H1 (cell line): ENCODE results near the gene MAGI3.

Experiments
- CEBPB ChIP-seq: IDR thresholded peaks from 2 replicates; pipeline ENCODE4 v1.6.1; 2012; ENCODE audit warnings: low read depth, low read length
- CTCF ChIP-seq, 3 experiments: IDR thresholded peaks; 1 replicate in 2 of 3; 2 replicates in 1 of 3; pipeline versions ENCODE4 v1.5.1 to v1.6.1; 2011; ENCODE audit warnings: low read length in 3 of 3, mild to moderate bottlenecking in 3 of 3, inconsistent platforms in 2 of 3, low read depth in 1 of 3, moderate library complexity in 1 of 3; ENCODE audit not compliant: insufficient read depth in 1 of 3; ENCODE audit errors: control extremely low read depth in 1 of 3
- POLR2AphosphoS5 ChIP-seq: IDR thresholded peaks from 2 replicates; pipeline ENCODE4 v1.6.1; 2011; ENCODE audit warnings: low read depth, low read length
- RBBP5 ChIP-seq: IDR thresholded peaks from 2 replicates; pipeline ENCODE4 v1.7.1; 2012; ENCODE audit warnings: low read depth, mild to moderate bottlenecking, inconsistent platforms, low read length, moderate library complexity, borderline replicate concordance
- SIX5 ChIP-seq: IDR thresholded peaks from 2 replicates; pipeline ENCODE4 v1.6.1; 2011; ENCODE audit warnings: mild to moderate bottlenecking, low read depth, low read length

GRCh38 chr1:113608399-113608798 lies 218.1 kb downstream of the MAGI3 start:
- TF ChIP-seq CTCF (IDR thresholded peaks at IDR 0.05; ENCODE audit: control extremely low read depth in 1 of 3, insufficient read depth in 1 of 3, low read depth in 1 of 3, low read length in 3 of 3) (no peak), RBBP5 (no peak), SIX5 (no peak), CEBPB (no peak), POLR2AphosphoS5 (no peak)
